ENCODE results near the gene MT1G.
"Not testable (repeated sequence)": the region's sequence is repeated elsewhere in the genome, so short reads cannot be mapped to it uniquely, and the experiment has no call there.

The MT1G gene

GRCh38 chr16:56634715-56635440 is 33.0 kb downstream of the MT1G start:
- no peak for DNase-seq

GRCh38 chr16:56633535-56633934 is 34.3 kb downstream of the MT1G start:
- no peak for DNase-seq

GRCh38 chr16:56632848-56633365 is 35.0 kb downstream of the MT1G start:
- DNase-seq, result no peak

GRCh38 chr16:56632156-56632847 is 35.6 kb downstream of the MT1G start, which contains the start of gene MT1M:
TSS of gene MT1M (plus strand) at chr16:56632659. CDS start at chr16:56632732, 73 bp downstream.
- DNase-seq, result no peak

DNA sequence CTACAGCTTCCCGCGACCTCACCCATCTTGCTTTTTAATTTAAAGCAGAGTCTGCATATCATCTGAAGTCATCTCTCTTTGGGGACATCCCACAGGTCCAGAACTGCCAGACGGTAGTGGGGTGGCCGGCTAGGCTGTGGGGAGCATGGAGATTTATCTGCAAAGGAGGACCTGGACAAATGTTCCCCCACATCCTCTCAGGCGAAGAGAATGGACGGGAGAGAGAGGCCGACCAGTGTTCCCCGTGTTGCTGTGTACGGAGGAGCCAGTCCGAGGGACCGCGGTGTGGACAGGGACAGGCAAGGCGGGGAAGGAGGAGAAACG is 36.1 kb downstream of the MT1G start:
- no peak for DNase-seq

- no peak for DNase-seq
These were observed 36.7 kb downstream of the MT1G start for GRCh38 chr16:56631197-56631596.

DNA sequence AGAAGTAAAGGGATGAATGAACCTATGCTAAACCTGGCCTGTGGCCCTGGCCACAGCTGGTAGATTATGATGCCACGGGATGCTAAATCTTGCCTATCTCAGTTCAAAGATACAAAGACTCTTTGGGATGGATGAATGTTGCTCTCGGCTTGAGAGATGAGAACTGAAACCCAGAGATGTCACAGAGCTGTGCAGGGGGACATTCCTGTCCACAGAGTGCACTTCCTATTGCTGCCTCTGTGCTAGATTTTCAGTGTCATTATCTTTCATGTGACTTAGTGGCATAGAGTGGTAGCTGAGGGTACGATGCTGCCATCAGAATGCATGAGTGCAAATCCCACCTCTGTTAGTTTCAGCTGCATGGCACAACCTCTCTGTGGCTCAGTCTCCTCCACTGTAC is 37.7 kb downstream of the MT1G start:
- DNase-seq, result no peak

DNA sequence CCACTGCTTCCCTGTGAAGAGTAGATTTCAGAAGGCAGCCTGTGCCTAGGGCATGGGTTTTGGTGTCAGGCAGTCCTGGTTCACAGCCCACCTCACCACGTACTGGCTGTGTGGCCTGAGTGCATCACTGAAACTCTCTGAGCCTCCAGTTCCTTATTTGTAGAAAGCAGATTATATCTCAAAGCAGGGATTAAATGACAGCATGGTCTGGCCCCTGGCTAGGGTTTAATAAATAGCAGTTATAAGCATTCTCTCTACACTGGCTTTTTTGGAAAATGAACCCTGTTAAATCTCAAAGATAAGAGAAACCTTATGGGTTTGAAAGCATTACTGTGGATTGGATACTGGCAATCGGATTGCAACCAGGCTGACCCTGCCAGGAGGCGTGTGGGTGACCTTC is 38.3 kb downstream of the MT1G start:
- DNase-seq, result no peak

GRCh38 chr16:56628486-56629350 is 39.1 kb downstream of the MT1G start:
- no peak for DNase-seq

GRCh38 chr16:56626685-56627084 is 41.2 kb downstream of the MT1G start:
- no peak for DNase-seq

DNA sequence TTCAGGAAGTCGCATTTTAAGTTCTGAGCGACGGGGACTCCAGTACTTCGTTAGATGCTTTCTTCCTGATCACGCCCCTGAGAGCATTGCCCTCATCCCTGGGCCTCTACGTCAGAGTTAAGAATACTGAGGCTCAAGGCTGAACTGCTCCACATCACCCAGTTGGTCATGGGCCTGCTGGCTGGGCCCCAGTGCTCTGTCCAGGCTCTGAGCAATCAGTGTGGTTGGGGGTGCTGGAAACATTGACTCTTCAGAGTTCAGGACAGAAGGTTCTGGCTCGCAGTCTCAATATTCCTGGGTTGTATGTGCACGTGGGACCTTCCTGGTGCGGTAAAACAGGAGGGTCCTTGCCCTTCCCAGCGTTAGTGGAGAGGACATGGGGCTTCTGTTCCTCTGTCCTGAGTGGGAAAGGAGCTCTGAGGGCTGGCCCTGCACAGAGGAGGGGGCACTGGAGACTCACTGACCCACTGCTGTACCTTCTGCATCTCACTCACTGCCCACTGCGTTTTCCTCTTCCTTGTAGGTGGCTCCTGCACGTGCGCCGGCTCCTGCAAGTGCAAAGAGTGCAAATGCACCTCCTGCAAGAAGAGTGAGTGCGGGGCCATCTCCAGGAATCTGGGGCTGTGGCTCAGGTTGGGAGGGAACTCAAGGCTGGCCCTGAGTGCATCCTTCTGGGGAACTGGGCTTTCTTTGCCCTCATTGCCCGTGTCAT is 41.8 kb downstream of the MT1G start:
- DNase-seq, result no peak

GRCh38 chr16:56625140-56625942 is 42.5 kb downstream of the MT1G start, which contains the start of gene MT1E:
TSS of gene MT1E (plus strand) at chr16:56625781. CDS start at chr16:56625852, 71 bp downstream.
- no peak for DNase-seq

- DNase-seq, result no peak
These were observed 44.2 kb downstream of the MT1G start for GRCh38 chr16:56623637-56624036.

DNA sequence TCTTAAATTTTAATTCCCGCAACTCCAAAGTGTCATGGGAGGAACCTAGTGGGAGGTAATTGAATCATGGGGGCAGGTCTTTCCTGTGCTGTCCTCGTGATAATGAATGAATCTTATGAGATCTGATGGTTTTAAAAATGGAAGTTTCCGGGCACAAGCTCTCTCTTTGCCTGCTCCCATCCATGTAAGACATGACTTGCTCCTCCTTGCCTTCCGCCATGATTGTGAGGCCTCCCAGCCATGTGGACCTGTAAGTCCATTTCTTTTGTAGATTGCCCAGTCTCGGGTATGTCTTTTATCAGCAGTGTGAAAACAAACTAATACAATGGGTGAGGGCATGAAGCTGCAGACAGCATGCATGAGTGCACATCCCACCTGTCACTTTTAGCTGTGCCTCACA is 44.7 kb downstream of the MT1G start:
- not testable (repeated sequence) for DNase-seq

GRCh38 chr16:56621665-56622445 is 46.0 kb downstream of the MT1G start:
- DNase-seq, result not testable (repeated sequence)

GRCh38 chr16:56620339-56620897 is 47.4 kb downstream of the MT1G start:
- DNase-seq, result no peak

- no peak for DNase-seq
These were observed 49.7 kb downstream of the MT1G start for GRCh38 chr16:56618138-56618537.

GRCh38 chr16:56617212-56618085 is 50.4 kb downstream of the MT1G start:
- no peak for DNase-seq
